ENCODE results near the gene RAPGEF1.

DNA sequence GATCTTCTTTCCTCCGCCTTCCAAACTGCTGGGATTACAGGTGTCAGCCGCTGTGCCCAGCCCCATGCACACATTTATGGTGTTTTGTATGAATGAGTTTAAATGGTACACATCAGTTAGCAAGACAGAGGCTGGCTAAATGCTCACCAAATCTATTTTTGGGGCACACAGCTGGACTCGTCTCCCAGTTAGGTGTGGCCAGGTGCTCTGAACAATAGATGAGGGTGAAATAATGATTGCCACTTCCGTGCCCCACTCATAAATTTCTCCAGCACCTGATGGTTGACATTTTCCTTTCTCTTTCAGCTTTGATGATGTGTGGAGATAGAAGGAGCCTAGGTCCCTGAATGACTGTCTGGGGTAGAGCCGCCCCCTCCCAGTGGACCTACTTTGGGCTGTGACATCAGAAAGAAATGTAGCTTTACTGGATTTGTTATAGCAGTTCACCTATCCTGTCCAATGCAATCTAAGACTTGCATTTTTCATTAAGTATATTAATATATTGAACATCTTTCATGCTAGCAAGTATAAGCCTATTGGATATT lies 8.6 kb upstream of the RAPGEF1 start:
- TF ChIP-seq, protein P1, sequence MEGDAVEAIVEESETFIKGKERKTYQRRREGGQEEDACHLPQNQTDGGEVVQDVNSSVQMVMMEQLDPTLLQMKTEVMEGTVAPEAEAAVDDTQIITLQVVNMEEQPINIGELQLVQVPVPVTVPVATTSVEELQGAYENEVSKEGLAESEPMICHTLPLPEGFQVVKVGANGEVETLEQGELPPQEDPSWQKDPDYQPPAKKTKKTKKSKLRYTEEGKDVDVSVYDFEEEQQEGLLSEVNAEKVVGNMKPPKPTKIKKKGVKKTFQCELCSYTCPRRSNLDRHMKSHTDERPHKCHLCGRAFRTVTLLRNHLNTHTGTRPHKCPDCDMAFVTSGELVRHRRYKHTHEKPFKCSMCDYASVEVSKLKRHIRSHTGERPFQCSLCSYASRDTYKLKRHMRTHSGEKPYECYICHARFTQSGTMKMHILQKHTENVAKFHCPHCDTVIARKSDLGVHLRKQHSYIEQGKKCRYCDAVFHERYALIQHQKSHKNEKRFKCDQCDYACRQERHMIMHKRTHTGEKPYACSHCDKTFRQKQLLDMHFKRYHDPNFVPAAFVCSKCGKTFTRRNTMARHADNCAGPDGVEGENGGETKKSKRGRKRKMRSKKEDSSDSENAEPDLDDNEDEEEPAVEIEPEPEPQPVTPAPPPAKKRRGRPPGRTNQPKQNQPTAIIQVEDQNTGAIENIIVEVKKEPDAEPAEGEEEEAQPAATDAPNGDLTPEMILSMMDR (IDR thresholded peaks at IDR 0.05 in 8 of 11, conservative IDR thresholded peaks at IDR 0.05 in 3 of 11), result no peak
- no peak for TF ChIP-seq POLR2A (IDR thresholded peaks at IDR 0.05)
- no peak for TF ChIP-seq POLR2AphosphoS5 (IDR thresholded peaks at IDR 0.05)

Measured in spleen (tissue), 7 donors.